Esophagus (tissue), 2 donors: Measurements from ENCODE around the gene EYS. TPM values are rescaled to one million over a fixed set of nuclear protein-coding genes. Genes with fewer than 3 reads are reported as not detected.

Source experiments
- H3K27ac ChIP-seq, 2 donors: one replicate each; pipeline ENCODE4 v1.5.1; 2013; ENCODE audit warnings: low read depth in 2 of 2, mild to moderate bottlenecking in 2 of 2, inconsistent platforms in 1 of 2, low read length in 1 of 2, moderate library complexity in 1 of 2
- H3K27me3 ChIP-seq, 2 donors: one replicate each; pipeline ENCODE4 v1.6.1; 2013; ENCODE audit warnings: low read length in 2 of 2, control low read depth in 1 of 2, mild to moderate bottlenecking in 1 of 2; ENCODE audit not compliant: insufficient read depth in 2 of 2, control insufficient read depth in 1 of 2
- H3K36me3 ChIP-seq, 2 donors: one replicate each; pipeline ENCODE4 v1.6.1; 2013; ENCODE audit warnings: low read length in 1 of 2; ENCODE audit not compliant: control insufficient read depth in 2 of 2, insufficient read depth in 2 of 2
- H3K4me1 ChIP-seq, 2 donors: one replicate each; pipeline ENCODE4 v1.6.1; 2013; ENCODE audit warnings: low read length in 1 of 2; ENCODE audit not compliant: control insufficient read depth in 2 of 2, insufficient read depth in 2 of 2
- H3K4me3 ChIP-seq, 2 donors: one replicate each; pipeline ENCODE4 v1.5.1; 2013; ENCODE audit warnings: low read length in 2 of 2, mild to moderate bottlenecking in 2 of 2, low read depth in 1 of 2, moderate library complexity in 1 of 2
- H3K9me3 ChIP-seq, 2 donors: one replicate each; pipeline ENCODE4 v1.6.1; 2013; ENCODE audit warnings: mild to moderate bottlenecking in 2 of 2, low read depth in 1 of 2, low read length in 1 of 2, moderate library complexity in 1 of 2; ENCODE audit not compliant: control insufficient read depth in 2 of 2, insufficient read depth in 1 of 2
- WGBS, 2 donors: extraction: QIAGEN DNeasy Blood & Tissue Kit; methylation state at CpG; one replicate each; pipeline ENCODE4 v1.1.7; 2013; 5-methylcytosine and 5-hydroxymethylcytosine counted together
- polyA plus RNA-seq, 2 donors: library from polyadenylated mRNA; stranded (reverse); fragments of 200-250 nt; gene quantifications; one replicate each; pipeline ENCODE4 v1.2.3, GENCODE V29; 2013
- donor health status: healthy with polysubstance abuse.
- donor health status: Bipolar disorder and iron deficiency.

The EYS gene
- polyA plus RNA-seq, 2 donors = not detected

GRCh38 chr6:65701325-65701724 is 5.7 kb downstream of the EYS start:
- Histone ChIP-seq H3K4me1 (no peaks in the 10 kb centered on the region), H3K27me3 (no peaks in the 10 kb centered on the region), H3K27ac (no peak overlapping the region), H3K9me3 (no peaks in the 10 kb centered on the region), H3K4me3 (no peak overlapping the region), H3K36me3 (no peaks in the 10 kb centered on the region)
- WGBS, 2 donors = 87 to 92% methylated on average over 1 of the region's 1 CpG

GRCh38 chr6:65700561-65700960 is 6.5 kb downstream of the EYS start:
- Histone ChIP-seq H3K36me3 (no peaks in the 10 kb centered on the region), H3K27ac (no peak overlapping the region), H3K9me3 (no peaks in the 10 kb centered on the region), H3K4me1 (no peaks in the 10 kb centered on the region), H3K4me3 (no peak overlapping the region), H3K27me3 (no peaks in the 10 kb centered on the region)
- 40 to 44% methylated on average over 4 of the region's 4 CpGs for WGBS, 2 donors

DNA sequence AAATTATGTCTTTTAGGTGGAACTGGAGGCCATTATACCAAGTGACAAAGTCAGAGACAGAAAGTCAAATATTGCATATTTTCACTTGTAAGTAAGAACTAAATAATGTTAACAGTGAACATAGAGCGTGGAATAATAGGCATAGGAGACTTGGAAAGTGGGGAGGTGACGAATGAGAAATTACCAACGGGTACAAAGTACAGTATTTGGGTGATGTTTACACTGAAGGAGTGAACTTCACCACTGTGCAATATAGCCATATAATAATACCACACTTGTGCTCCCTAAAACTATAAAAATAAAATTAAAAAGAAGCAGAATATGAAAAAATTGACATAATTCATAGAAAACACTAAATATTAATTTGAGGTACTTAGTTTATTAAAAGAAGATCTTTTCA is 14.9 kb downstream of the EYS start:
- Histone ChIP-seq H3K27me3 (no peaks in the 10 kb centered on the region), H3K9me3 (no peaks in the 10 kb centered on the region), H3K4me3 (no peak overlapping the region), H3K4me1 (no peaks in the 10 kb centered on the region), H3K27ac (no peak overlapping the region), H3K36me3 (no peaks in the 10 kb centered on the region)
- WGBS, 2 donors = 68 to 84% methylated on average over 3 of the region's 3 CpGs

DNA sequence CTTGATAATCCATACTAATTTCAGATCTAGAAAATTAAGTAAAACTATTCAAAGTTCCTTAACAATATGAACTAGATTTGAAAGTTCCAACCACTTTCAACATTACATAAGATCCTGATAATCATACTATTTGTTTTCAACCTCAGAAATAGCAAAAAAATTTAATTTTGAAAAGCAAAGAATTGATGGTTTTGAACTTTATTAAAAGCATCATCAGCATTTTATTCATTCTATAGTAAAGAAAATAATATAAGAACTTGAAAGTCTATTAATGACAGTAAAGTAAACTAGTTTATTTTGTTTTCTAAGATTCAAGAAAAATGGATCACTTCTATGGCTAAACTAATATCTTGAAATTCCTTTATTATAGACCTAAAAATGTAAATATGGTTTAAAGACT is 26.8 kb downstream of the EYS start:
- H3K27me3 ChIP-seq = no peaks in the 10 kb centered on the region
- H3K9me3 ChIP-seq = no peaks in the 10 kb centered on the region
- no peaks in the 10 kb centered on the region for H3K4me1 ChIP-seq
- no peaks in the 10 kb centered on the region for H3K36me3 ChIP-seq
- no peak overlapping the region for H3K4me3 ChIP-seq
- H3K27ac ChIP-seq = no peak overlapping the region

DNA sequence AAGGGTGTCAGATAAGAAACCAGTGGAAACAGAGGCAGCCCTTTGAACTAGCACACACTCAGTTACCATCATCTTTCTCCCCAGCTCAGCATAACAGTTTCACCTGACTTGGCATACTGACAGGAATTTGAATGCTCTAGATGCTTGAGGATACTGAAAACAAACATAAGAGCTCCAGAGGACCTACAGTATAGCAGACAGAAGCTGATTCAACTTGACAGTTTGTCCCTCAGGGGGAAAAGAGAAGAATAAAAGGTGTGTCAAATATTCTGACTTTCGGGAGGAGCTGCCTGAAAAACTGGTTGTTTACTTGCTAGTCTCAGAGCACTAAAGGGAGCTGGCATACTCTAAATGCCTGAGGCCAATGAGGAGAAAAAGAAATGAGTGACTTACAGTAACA is 35.1 kb downstream of the EYS start:
- WGBS, 2 donors = 41 to 61% methylated on average over 1 of the region's 1 CpG
- no peaks in the 10 kb centered on the region for H3K27me3 ChIP-seq
- H3K4me3 ChIP-seq = no peak overlapping the region
- no peak overlapping the region for H3K27ac ChIP-seq
- no peaks in the 10 kb centered on the region for H3K9me3 ChIP-seq
- H3K36me3 ChIP-seq = no peaks in the 10 kb centered on the region
- no peaks in the 10 kb centered on the region for H3K4me1 ChIP-seq

DNA sequence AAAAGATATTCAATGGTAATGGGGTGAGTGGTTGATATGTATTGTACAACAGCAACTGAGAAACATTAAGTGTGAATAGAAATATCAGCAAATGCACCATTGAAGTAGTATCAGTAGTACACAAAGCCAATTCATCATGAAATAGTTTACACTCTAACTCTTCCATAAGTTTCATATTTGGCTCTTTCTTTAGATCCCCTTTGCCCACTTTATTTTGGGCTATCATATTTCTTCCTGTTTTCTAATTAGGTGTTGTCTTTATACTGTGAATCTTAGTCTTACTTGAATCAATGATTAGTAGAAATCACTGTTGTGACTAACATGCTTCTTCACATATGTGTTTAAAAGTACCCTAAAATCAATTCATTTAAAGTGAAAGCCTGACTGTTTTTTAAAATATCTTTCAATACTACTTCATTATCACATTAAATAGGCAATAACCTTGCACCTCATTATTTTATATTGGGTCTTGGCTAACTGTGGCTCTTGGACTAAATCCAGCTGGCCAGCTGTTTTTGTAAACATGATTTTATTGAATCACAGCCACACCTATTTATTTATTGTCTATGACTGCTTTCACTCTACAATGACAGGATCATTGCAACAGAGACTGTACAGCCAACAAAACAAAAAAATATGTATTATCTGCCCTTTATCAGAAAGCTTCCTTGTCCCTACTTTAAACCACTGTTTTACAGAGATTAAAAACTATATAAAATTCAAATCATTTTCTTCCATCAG is 38.9 kb downstream of the EYS start:
- Histone ChIP-seq H3K9me3 (peaks cover 0 to 3% of the 10 kb centered on the region in 2 donors), H3K4me3 (no peak overlapping the region), H3K27me3 (no peaks in the 10 kb centered on the region), H3K36me3 (no peaks in the 10 kb centered on the region), H3K27ac (no peak overlapping the region), H3K4me1 (no peaks in the 10 kb centered on the region)

GRCh38 chr6:65650086-65650485 is 56.9 kb downstream of the EYS start:
- H3K4me3 ChIP-seq = no peak overlapping the region
- H3K27ac ChIP-seq = no peak overlapping the region
- no peaks in the 10 kb centered on the region for H3K9me3 ChIP-seq
- H3K4me1 ChIP-seq = no peaks in the 10 kb centered on the region
- no peaks in the 10 kb centered on the region for H3K27me3 ChIP-seq
- no peaks in the 10 kb centered on the region for H3K36me3 ChIP-seq

GRCh38 chr6:65649392-65649791 is 57.6 kb downstream of the EYS start:
- no peaks in the 10 kb centered on the region for H3K36me3 ChIP-seq
- no peaks in the 10 kb centered on the region for H3K4me1 ChIP-seq
- 52 to 68% methylated on average over 3 of the region's 3 CpGs for WGBS, 2 donors
- H3K27ac ChIP-seq = no peak overlapping the region
- no peaks in the 10 kb centered on the region for H3K27me3 ChIP-seq
- no peak overlapping the region for H3K4me3 ChIP-seq
- H3K9me3 ChIP-seq = no peaks in the 10 kb centered on the region

- Histone ChIP-seq H3K27ac (no peak overlapping the region), H3K36me3 (no peaks in the 10 kb centered on the region), H3K9me3 (peaks cover 0 to 3% of the 10 kb centered on the region in 2 donors), H3K4me3 (no peak overlapping the region), H3K4me1 (no peaks in the 10 kb centered on the region), H3K27me3 (no peaks in the 10 kb centered on the region)
- WGBS, 2 donors = 70 to 73% methylated on average over 3 of the region's 3 CpGs
Observed at GRCh38 chr6:65646544-65646943, 60.5 kb downstream of the EYS start.

DNA sequence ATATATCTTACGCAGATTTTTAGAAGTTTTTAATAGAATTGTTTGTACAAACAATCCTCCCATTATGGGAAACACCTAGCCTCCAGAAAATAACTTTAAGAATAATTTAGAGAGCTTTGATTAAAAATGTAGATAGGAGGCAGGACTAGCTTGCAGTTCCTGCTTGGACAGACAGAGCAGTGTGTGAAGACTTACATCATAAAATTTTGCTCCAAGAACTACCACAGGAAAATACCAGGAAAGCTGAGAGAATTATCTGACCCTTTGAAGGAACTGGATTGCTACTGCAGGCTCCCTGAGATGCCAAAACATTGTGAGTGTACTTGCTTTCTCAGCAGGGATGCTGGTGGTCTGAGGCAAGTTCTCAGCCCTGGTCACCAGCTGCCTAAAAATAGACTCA is 64.2 kb downstream of the EYS start:
- no peaks in the 10 kb centered on the region for H3K27me3 ChIP-seq
- H3K4me1 ChIP-seq = no peaks in the 10 kb centered on the region
- 93% methylated on average over 1 of the region's 1 CpG for WGBS, 2 donors
- no peak overlapping the region for H3K4me3 ChIP-seq
- no peak overlapping the region for H3K27ac ChIP-seq
- H3K9me3 ChIP-seq = peaks cover 1 to 3% of the 10 kb centered on the region in 2 donors
- H3K36me3 ChIP-seq = no peaks in the 10 kb centered on the region
